ENCODE data around the gene CLEC16A. TPM values are rescaled to one million over a fixed set of nuclear protein-coding genes. Genes with fewer than 3 reads are reported as not detected.

The CLEC16A gene
- polyA plus RNA-seq, 3 donors = 3.4 to 12.0 (median 5.8) TPM

DNA sequence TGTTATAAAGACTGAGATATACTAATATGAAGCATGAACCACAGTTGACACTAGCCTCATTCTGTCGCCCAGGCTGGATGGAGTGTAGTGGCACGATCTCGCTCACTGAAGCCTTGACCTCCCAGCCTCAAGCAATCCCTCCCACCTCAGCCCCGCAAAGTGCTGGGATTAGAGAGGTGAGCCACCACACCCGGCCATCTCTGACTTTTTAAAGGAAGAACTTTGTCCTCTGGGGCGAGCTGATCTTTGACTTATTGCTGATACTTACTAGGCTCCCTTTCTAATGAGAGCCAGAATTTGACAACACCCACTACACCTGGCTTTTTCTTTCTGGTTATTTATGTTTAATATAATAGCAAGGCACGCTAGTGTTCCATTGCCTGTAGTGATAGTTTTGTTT lies 57.2 kb downstream of the CLEC16A start:
- intact Hi-C loops (cut with micrococcal nuclease) = no loop called here
- Histone ChIP-seq H3K4me3 (replicated peaks in 1 of 3; ENCODE audit: low read depth in 2 of 3, low read length in 3 of 3) (no peak overlapping the region), H3K4me1 (ENCODE audit: control insufficient read depth in 1 of 2, insufficient read depth in 2 of 2, low read length in 2 of 2) (no peaks in the 10 kb centered on the region), H3K9ac (ENCODE audit: insufficient read depth, low read length, poor library complexity, severe bottlenecking) (no peak overlapping the region), H3K36me3 (replicated peaks in 1 of 2; ENCODE audit: control insufficient read depth in 1 of 2, insufficient read depth in 2 of 2, low read length in 2 of 2) (peaks cover 29 to 92% of the 10 kb centered on the region in 2 donors), H3K9me3 (replicated peaks in 1 of 2; ENCODE audit: control insufficient read depth in 1 of 2, insufficient read depth in 1 of 2, low read length in 2 of 2) (no peaks in the 10 kb centered on the region), H2AFZ (ENCODE audit: insufficient read depth, low read depth, low read length, poor library complexity, severe bottlenecking) (no peak overlapping the region), H3K4me2 (replicated peaks; ENCODE audit: extremely low read depth, low read length, poor library complexity, severe bottlenecking) (no peak overlapping the region), H3K27me3 (ENCODE audit: control insufficient read depth in 2 of 2, insufficient read depth in 2 of 2, low read length in 2 of 2) (no peaks in the 10 kb centered on the region), H4K20me1 (ENCODE audit: insufficient read depth, low read length) (no peaks in the 10 kb centered on the region), H3K27ac (ENCODE audit: low read depth in 1 of 2, low read length in 2 of 2) (no peak overlapping the region), H3K79me2 (ENCODE audit: insufficient read depth, low read length) (no peaks in the 10 kb centered on the region)
- H3K4me3 Mint-ChIP-seq = no peak overlapping the region
- H3K9me3 Mint-ChIP-seq = no peaks in the 10 kb centered on the region
- H3K36me3 Mint-ChIP-seq = peaks cover 76 to 78% of the 10 kb centered on the region in 2 donors
- WGBS (ENCODE audit: insufficient coverage) = no CpG with 5 or more reads among the region's 7 CpGs
- DNase-seq = no peak
- peaks cover 0 to 2% (median 0%) of the 10 kb centered on the region in 3 donors for H3K27me3 Mint-ChIP-seq (ENCODE audit: low read depth in 3 of 3)
- TF ChIP-seq, protein P1, sequence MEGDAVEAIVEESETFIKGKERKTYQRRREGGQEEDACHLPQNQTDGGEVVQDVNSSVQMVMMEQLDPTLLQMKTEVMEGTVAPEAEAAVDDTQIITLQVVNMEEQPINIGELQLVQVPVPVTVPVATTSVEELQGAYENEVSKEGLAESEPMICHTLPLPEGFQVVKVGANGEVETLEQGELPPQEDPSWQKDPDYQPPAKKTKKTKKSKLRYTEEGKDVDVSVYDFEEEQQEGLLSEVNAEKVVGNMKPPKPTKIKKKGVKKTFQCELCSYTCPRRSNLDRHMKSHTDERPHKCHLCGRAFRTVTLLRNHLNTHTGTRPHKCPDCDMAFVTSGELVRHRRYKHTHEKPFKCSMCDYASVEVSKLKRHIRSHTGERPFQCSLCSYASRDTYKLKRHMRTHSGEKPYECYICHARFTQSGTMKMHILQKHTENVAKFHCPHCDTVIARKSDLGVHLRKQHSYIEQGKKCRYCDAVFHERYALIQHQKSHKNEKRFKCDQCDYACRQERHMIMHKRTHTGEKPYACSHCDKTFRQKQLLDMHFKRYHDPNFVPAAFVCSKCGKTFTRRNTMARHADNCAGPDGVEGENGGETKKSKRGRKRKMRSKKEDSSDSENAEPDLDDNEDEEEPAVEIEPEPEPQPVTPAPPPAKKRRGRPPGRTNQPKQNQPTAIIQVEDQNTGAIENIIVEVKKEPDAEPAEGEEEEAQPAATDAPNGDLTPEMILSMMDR (IDR thresholded peaks at IDR 0.05) = no peak
- H3K27ac Mint-ChIP-seq = no peak overlapping the region
- no peaks in the 10 kb centered on the region for H3K4me1 Mint-ChIP-seq

DNA sequence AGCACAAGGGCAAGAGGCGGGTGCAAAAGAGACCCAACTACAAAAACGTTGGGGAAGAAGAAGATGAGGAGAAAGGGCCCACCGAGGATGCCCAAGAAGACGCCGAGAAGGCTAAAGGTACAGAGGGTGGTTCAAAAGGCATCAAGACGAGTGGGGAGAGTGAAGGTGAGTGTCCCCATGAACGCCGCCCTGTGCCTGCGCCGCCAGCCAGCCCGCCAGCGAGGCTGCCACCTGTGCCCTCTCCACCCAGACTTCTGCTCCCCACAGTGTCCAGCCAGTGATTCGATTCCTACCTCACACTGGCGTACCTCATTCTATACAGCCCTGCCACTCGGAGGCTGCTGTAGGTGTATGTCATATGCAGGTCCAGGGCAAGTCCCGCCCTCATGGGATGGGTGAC lies 58.8 kb downstream of the CLEC16A start:
- intact Hi-C loops (cut with micrococcal nuclease) = no loop called here
- H3K27ac ChIP-seq (ENCODE audit: low read depth in 1 of 2, low read length in 2 of 2) = no peak overlapping the region
- H4K20me1 ChIP-seq (ENCODE audit: insufficient read depth, low read length) = no peaks in the 10 kb centered on the region
- Mint-ChIP-seq H3K4me1 (no peaks in the 10 kb centered on the region), H3K4me3 (no peak overlapping the region), H3K9me3 (no peaks in the 10 kb centered on the region), H3K27me3 (ENCODE audit: low read depth in 3 of 3) (peaks cover 0 to 2% (median 0%) of the 10 kb centered on the region in 3 donors), H3K27ac (peak overlapping the region in 1 of 7 donors; percentile 40), H3K36me3 (peaks cover 72 to 73% of the 10 kb centered on the region in 2 donors)
- WGBS (ENCODE audit: insufficient coverage) = 100% methylated on average over 1 of the region's 16 CpGs
- H3K9me3 ChIP-seq (replicated peaks in 1 of 2; ENCODE audit: control insufficient read depth in 1 of 2, insufficient read depth in 1 of 2, low read length in 2 of 2) = no peaks in the 10 kb centered on the region
- H3K79me2 ChIP-seq (ENCODE audit: insufficient read depth, low read length) = no peaks in the 10 kb centered on the region
- TF ChIP-seq, protein P1 (IDR thresholded peaks at IDR 0.05) = no peak
- no peak overlapping the region for H2AFZ ChIP-seq (ENCODE audit: insufficient read depth, low read depth, low read length, poor library complexity, severe bottlenecking)
- DNase-seq = no peak
- H3K4me2 ChIP-seq (replicated peaks; ENCODE audit: extremely low read depth, low read length, poor library complexity, severe bottlenecking) = no peak overlapping the region
- H3K36me3 ChIP-seq (replicated peaks in 1 of 2; ENCODE audit: control insufficient read depth in 1 of 2, insufficient read depth in 2 of 2, low read length in 2 of 2) = peaks cover 29 to 92% of the 10 kb centered on the region in 2 donors
- H3K4me3 ChIP-seq (replicated peaks in 1 of 3; ENCODE audit: low read depth in 2 of 3, low read length in 3 of 3) = no peak overlapping the region
- H3K4me1 ChIP-seq (ENCODE audit: control insufficient read depth in 1 of 2, insufficient read depth in 2 of 2, low read length in 2 of 2) = no peaks in the 10 kb centered on the region
- H3K27me3 ChIP-seq (ENCODE audit: control insufficient read depth in 2 of 2, insufficient read depth in 2 of 2, low read length in 2 of 2) = no peaks in the 10 kb centered on the region
- no peak overlapping the region for H3K9ac ChIP-seq (ENCODE audit: insufficient read depth, low read length, poor library complexity, severe bottlenecking)

All from CD14-positive monocyte (primary cell).